ENCODE results near the gene PPP1R14D. TPM values are rescaled to one million over a fixed set of nuclear protein-coding genes. Genes with fewer than 3 reads are reported as not detected.

The PPP1R14D gene
- total and polyA plus RNA-seq, 2 donors (not counting 3 experiments of a cell fraction or from before 2014, with no cell fraction given) = not detected

GRCh38 chr15:40856746-40857145 lies 28.2 kb upstream of the PPP1R14D start:
- dilution Hi-C loops (cut with MboI; ENCODE audit: extremely low pct_ligation_motif_present, low sequenced_read_pairs) = no loop called here
- FAIRE-seq = no peak

GRCh38 chr15:40855706-40856234 lies 27.3 kb upstream of the PPP1R14D start:
- no peaks in the 10 kb centered on the region for H3K9me3 ChIP-seq (replicated peaks; ENCODE audit: control insufficient read depth, insufficient read depth, low read length)
- H3K9ac ChIP-seq (replicated peaks; ENCODE audit: extremely low read depth, insufficient read depth, low read length) = no peak overlapping the region
- H3K27me3 ChIP-seq (ENCODE audit: control insufficient read depth in 2 of 2, insufficient read depth in 2 of 2, low read length in 2 of 2) = no peaks in the 10 kb centered on the region
- no peak for FAIRE-seq
- intact Hi-C loops (cut with micrococcal nuclease) (loop anchor here (5.0 kb wide), 1 partner anchor 167 kb away; no protein-coding TSS in a partner anchor), dilution Hi-C loops (cut with MboI; ENCODE audit: extremely low pct_ligation_motif_present, low sequenced_read_pairs) (no loop called here)
- H4K20me1 ChIP-seq (replicated peaks; ENCODE audit: control insufficient read depth, extremely low read depth, insufficient read depth, low read length) = no peaks in the 10 kb centered on the region
- no peaks in the 10 kb centered on the region for H3K4me1 ChIP-seq (ENCODE audit: control insufficient read depth, extremely low read depth, insufficient read depth, low read length)
- POLR2A ChIA-PET = interaction anchor here (0.7 kb wide), 1 partner anchor 339 kb away, joined by 3 read pairs; no protein-coding TSS in a partner anchor
- no peak overlapping the region for H3K27ac ChIP-seq (ENCODE audit: insufficient read depth, low read depth, low read length)
- DNase-seq (ENCODE audit: low read depth, low spot score) = no peak
- no peaks in the 10 kb centered on the region for H3K36me3 ChIP-seq (ENCODE audit: control insufficient read depth in 2 of 2, extremely low read depth in 1 of 2, insufficient read depth in 2 of 2, low read length in 2 of 2)
- CTCF ChIA-PET = interaction anchor here (1.2 to 7.3 kb wide), 7 partner anchors 11 to 71 kb away, joined by 3 to 251 read pairs (median 12); partner anchors contain the start of genes RHOV and VPS18
- no TSS peak for BruUV-seq (replicated peaks)
- TF ChIP-seq GATA2 (IDR thresholded peaks at IDR 0.05; ENCODE audit: insufficient read depth, insufficient read length, low read depth, low read length) = no peak
- no peak for TF ChIP-seq EZH2 (IDR thresholded peaks at IDR 0.05; ENCODE audit: borderline replicate concordance, low read depth, low read length, severe bottlenecking)
- TF ChIP-seq, protein P1, sequence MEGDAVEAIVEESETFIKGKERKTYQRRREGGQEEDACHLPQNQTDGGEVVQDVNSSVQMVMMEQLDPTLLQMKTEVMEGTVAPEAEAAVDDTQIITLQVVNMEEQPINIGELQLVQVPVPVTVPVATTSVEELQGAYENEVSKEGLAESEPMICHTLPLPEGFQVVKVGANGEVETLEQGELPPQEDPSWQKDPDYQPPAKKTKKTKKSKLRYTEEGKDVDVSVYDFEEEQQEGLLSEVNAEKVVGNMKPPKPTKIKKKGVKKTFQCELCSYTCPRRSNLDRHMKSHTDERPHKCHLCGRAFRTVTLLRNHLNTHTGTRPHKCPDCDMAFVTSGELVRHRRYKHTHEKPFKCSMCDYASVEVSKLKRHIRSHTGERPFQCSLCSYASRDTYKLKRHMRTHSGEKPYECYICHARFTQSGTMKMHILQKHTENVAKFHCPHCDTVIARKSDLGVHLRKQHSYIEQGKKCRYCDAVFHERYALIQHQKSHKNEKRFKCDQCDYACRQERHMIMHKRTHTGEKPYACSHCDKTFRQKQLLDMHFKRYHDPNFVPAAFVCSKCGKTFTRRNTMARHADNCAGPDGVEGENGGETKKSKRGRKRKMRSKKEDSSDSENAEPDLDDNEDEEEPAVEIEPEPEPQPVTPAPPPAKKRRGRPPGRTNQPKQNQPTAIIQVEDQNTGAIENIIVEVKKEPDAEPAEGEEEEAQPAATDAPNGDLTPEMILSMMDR (IDR thresholded peaks at IDR 0.05; ENCODE audit: extremely low read depth in 1 of 2, insufficient read depth in 1 of 2, low read depth in 1 of 2, low read length in 2 of 2) = no peak
- H3K4me2 ChIP-seq (ENCODE audit: insufficient read depth, low read length) = no peak overlapping the region
- H3K79me2 ChIP-seq (ENCODE audit: control insufficient read depth, insufficient read depth, low read length) = no peaks in the 10 kb centered on the region
- H2AFZ ChIP-seq (ENCODE audit: low read depth, low read length) = no peak overlapping the region
- no peak overlapping the region for H3K4me3 ChIP-seq (replicated peaks in 1 of 3; ENCODE audit: insufficient read depth in 1 of 3, low read depth in 1 of 3, low read length in 3 of 3)
- no peaks in the 10 kb centered on the region for H3K9me1 ChIP-seq (replicated peaks; ENCODE audit: control insufficient read depth, extremely low read depth, insufficient read depth, low read length)

More at GRCh38 chr15:40856746-40857145, 28.2 kb upstream of the PPP1R14D start:
- no peaks in the 10 kb centered on the region for H3K79me2 ChIP-seq (ENCODE audit: control insufficient read depth, insufficient read depth, low read length)
- POLR2A ChIA-PET = no interaction called here
- no peaks in the 10 kb centered on the region for H3K27me3 ChIP-seq (ENCODE audit: control insufficient read depth in 2 of 2, insufficient read depth in 2 of 2, low read length in 2 of 2)
- H4K20me1 ChIP-seq (replicated peaks; ENCODE audit: control insufficient read depth, extremely low read depth, insufficient read depth, low read length) = no peaks in the 10 kb centered on the region
- no peaks in the 10 kb centered on the region for H3K9me3 ChIP-seq (replicated peaks; ENCODE audit: control insufficient read depth, insufficient read depth, low read length)
- H3K4me1 ChIP-seq (ENCODE audit: control insufficient read depth, extremely low read depth, insufficient read depth, low read length) = no peaks in the 10 kb centered on the region
- CTCF ChIA-PET = interaction anchor here (1.0 to 7.3 kb wide), 12 partner anchors 10 to 328 kb away, joined by 4 to 251 read pairs (median 32); partner anchors contain the start of genes RHOV, SPINT1 and VPS18
- no peak overlapping the region for H3K4me3 ChIP-seq (replicated peaks in 1 of 3; ENCODE audit: insufficient read depth in 1 of 3, low read depth in 1 of 3, low read length in 3 of 3)
- H3K27ac ChIP-seq (ENCODE audit: insufficient read depth, low read depth, low read length) = no peak overlapping the region
- intact Hi-C loops (cut with micrococcal nuclease) = loop anchor here (1.0 to 5.0 kb wide), 3 partner anchors 38 to 329 kb away; partner anchors contain the start of gene VPS18
- BruUV-seq (replicated peaks) = no TSS peak
- H2AFZ ChIP-seq (ENCODE audit: low read depth, low read length) = no peak overlapping the region
- no peaks in the 10 kb centered on the region for H3K9me1 ChIP-seq (replicated peaks; ENCODE audit: control insufficient read depth, extremely low read depth, insufficient read depth, low read length)
- no peak overlapping the region for H3K9ac ChIP-seq (replicated peaks; ENCODE audit: extremely low read depth, insufficient read depth, low read length)
- no peak for DNase-seq (ENCODE audit: low read depth, low spot score)
- no peak overlapping the region for H3K4me2 ChIP-seq (ENCODE audit: insufficient read depth, low read length)
- no peaks in the 10 kb centered on the region for H3K36me3 ChIP-seq (ENCODE audit: control insufficient read depth in 2 of 2, extremely low read depth in 1 of 2, insufficient read depth in 2 of 2, low read length in 2 of 2)
- TF ChIP-seq MYC (IDR thresholded peaks at IDR 0.05; ENCODE audit: low read depth, low read length) = no peak
- TF ChIP-seq JUN (IDR thresholded peaks at IDR 0.05; ENCODE audit: borderline replicate concordance, insufficient read depth, insufficient read length, low read depth) = no peak
- TF ChIP-seq, protein P1 (IDR thresholded peaks at IDR 0.05; ENCODE audit: extremely low read depth in 1 of 2, insufficient read depth in 1 of 2, low read depth in 1 of 2, low read length in 2 of 2) = no peak

All from endothelial cell of umbilical vein (primary cell).